ENCODE results near the gene PCNX2.

PCNX2 gene

GRCh38 chr1:232937741-232938375, 357.7 kb downstream of the PCNX2 start:
- ChIA-PET POLR2A (no interaction called here), CTCF (no interaction called here)
- H3K4me3 ChIP-seq (ENCODE audit: low read depth, low read length) = no peak overlapping the region
- TF ChIP-seq, protein P1, sequence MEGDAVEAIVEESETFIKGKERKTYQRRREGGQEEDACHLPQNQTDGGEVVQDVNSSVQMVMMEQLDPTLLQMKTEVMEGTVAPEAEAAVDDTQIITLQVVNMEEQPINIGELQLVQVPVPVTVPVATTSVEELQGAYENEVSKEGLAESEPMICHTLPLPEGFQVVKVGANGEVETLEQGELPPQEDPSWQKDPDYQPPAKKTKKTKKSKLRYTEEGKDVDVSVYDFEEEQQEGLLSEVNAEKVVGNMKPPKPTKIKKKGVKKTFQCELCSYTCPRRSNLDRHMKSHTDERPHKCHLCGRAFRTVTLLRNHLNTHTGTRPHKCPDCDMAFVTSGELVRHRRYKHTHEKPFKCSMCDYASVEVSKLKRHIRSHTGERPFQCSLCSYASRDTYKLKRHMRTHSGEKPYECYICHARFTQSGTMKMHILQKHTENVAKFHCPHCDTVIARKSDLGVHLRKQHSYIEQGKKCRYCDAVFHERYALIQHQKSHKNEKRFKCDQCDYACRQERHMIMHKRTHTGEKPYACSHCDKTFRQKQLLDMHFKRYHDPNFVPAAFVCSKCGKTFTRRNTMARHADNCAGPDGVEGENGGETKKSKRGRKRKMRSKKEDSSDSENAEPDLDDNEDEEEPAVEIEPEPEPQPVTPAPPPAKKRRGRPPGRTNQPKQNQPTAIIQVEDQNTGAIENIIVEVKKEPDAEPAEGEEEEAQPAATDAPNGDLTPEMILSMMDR (IDR thresholded peaks at IDR 0.05; ENCODE audit: insufficient read depth, low read length, missing control alignments) = no peak
- no peak for DNase-seq (ENCODE audit: low read depth, low spot score)

DNA sequence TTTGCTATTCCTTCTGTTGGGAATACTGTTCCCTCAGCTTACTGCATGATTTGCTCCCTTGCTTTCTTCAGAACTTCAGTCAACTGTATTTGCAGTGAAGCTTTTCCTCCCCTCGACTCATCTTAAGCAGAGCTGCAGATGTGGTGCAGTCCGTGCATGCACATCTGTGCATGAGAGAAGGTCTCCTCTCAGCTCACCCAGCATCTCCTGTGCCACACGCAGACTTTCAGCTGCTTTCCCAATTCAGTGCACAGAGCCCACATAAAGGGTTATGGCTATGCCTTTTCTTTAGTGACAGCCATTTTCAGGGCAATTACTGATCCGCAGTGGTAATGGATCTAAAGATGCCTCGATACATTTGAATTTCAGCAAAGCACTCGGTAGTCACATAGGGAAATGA, 358.6 kb downstream of the PCNX2 start:
- ChIA-PET POLR2A (no interaction called here), CTCF (no interaction called here)
- DNase-seq (ENCODE audit: low read depth, low spot score) = no peak
- H3K4me3 ChIP-seq (ENCODE audit: low read depth, low read length) = no peak overlapping the region
- TF ChIP-seq, protein P1 (IDR thresholded peaks at IDR 0.05; ENCODE audit: insufficient read depth, low read length, missing control alignments) = no peak

Measured in AG04449 (cell line).